ENCODE results near the gene VPS35L. TPM values are rescaled to one million over a fixed set of nuclear protein-coding genes. Genes with fewer than 3 reads are reported as not detected.
A peak's percentile ranks its signal among the peaks of the same experiment; 100 is the strongest.

VPS35L gene
- total and polyA plus RNA-seq, 4 donors: 27.4 to 65.4 (median 47.1) TPM

DNA sequence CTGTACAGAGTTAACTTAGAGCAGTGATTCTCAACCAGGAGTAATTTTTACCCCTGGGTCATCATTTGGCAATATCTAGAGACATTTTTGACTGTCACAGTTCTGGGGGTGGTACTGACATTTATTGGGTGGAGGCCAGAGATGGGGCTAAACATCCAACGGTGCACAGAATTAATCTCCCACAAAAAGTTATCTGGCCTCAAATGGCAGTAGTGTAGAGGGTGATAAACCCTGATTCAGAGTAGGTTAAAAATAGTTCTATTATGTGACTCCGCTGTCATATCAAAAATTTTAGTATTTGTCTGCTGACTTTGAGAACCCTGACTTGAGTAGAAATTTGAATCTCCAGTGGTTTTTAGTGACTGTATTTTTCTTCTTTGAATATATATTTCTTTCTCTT is 19.1 kb downstream of the VPS35L start:
- Histone ChIP-seq H3K27ac (ENCODE audit: low read depth in 1 of 2, low read length in 1 of 2) (no peak overlapping the region), H3K9me3 (ENCODE audit: control insufficient read depth in 4 of 4, insufficient read depth in 3 of 4, low read length in 3 of 4) (peaks cover 0 to 3% (median 0%) of the 10 kb centered on the region in 4 donors), H3K36me3 (ENCODE audit: control insufficient read depth in 4 of 4, insufficient read depth in 4 of 4, low read length in 4 of 4) (peaks cover 21 to 44% (median 36%) of the 10 kb centered on the region in 4 donors), H3K27me3 (ENCODE audit: control insufficient read depth in 3 of 3, insufficient read depth in 3 of 3, low read length in 2 of 3) (no peaks in the 10 kb centered on the region), H3K4me1 (ENCODE audit: control insufficient read depth in 5 of 5, insufficient read depth in 5 of 5, low read length in 5 of 5) (no peaks in the 10 kb centered on the region), H3K4me3 (no peak overlapping the region), H3K9ac (ENCODE audit: insufficient read depth in 1 of 2, low read length in 2 of 2) (no peak overlapping the region)
- TF ChIP-seq, protein P1, sequence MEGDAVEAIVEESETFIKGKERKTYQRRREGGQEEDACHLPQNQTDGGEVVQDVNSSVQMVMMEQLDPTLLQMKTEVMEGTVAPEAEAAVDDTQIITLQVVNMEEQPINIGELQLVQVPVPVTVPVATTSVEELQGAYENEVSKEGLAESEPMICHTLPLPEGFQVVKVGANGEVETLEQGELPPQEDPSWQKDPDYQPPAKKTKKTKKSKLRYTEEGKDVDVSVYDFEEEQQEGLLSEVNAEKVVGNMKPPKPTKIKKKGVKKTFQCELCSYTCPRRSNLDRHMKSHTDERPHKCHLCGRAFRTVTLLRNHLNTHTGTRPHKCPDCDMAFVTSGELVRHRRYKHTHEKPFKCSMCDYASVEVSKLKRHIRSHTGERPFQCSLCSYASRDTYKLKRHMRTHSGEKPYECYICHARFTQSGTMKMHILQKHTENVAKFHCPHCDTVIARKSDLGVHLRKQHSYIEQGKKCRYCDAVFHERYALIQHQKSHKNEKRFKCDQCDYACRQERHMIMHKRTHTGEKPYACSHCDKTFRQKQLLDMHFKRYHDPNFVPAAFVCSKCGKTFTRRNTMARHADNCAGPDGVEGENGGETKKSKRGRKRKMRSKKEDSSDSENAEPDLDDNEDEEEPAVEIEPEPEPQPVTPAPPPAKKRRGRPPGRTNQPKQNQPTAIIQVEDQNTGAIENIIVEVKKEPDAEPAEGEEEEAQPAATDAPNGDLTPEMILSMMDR (IDR thresholded peaks at IDR 0.05; ENCODE audit: control extremely low read depth, extremely low read depth): no peak
- no peak for ATAC-seq (ENCODE audit: insufficient read depth, low FRiP score)
- 77 to 82% methylated on average over 2 of the region's 2 CpGs for WGBS, 2 donors
- no peak for DNase-seq

DNA sequence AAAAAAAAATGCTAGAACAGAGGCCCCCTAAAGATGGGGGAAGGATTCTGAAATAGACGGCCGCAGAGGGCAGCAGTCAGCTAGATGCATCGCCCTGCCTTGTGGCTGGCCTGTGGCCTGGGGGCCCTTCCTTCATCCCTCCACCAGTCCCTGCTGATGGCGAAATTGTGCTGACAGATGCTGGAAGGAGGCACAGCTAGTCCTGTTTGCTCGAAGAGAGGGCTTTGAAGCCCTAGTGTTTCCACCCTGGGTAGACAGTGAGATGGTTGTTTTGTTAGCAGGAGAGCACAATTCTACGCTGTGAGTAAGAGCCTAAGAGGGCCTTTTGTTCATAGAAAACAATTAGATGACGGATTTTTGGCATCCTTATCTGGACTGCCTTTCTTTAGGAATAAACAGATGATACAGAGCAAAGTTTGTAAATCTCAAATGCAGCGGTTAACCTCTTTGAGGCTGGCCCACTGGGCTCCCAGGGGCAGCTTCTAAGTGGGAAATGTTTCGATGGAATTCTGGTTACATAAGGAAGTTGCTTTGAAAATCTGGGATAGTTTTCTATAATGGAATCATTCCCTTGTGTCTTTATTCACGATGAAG is 23.0 kb downstream of the VPS35L start:
- Histone ChIP-seq H3K36me3 (ENCODE audit: control insufficient read depth in 4 of 4, insufficient read depth in 4 of 4, low read length in 4 of 4) (peaks cover 32 to 55% (median 44%) of the 10 kb centered on the region in 4 donors), H3K4me3 (no peak overlapping the region), H3K9me3 (ENCODE audit: control insufficient read depth in 4 of 4, insufficient read depth in 3 of 4, low read length in 3 of 4) (peaks cover 0 to 7% (median 0%) of the 10 kb centered on the region in 4 donors), H3K27me3 (ENCODE audit: control insufficient read depth in 3 of 3, insufficient read depth in 3 of 3, low read length in 2 of 3) (no peaks in the 10 kb centered on the region), H3K9ac (ENCODE audit: insufficient read depth in 1 of 2, low read length in 2 of 2) (no peak overlapping the region), H3K4me1 (ENCODE audit: control insufficient read depth in 5 of 5, insufficient read depth in 5 of 5, low read length in 5 of 5) (no peaks in the 10 kb centered on the region), H3K27ac (ENCODE audit: low read depth in 1 of 2, low read length in 1 of 2) (no peak overlapping the region)
- no peak for ATAC-seq (ENCODE audit: insufficient read depth, low FRiP score)
- peak in 1 of 3 donors; percentile 9 for DNase-seq
- 80 to 81% methylated on average over 10 of the region's 10 CpGs for WGBS, 2 donors
- TF ChIP-seq, protein P1 (IDR thresholded peaks at IDR 0.05; ENCODE audit: control extremely low read depth, extremely low read depth): no peak

DNA sequence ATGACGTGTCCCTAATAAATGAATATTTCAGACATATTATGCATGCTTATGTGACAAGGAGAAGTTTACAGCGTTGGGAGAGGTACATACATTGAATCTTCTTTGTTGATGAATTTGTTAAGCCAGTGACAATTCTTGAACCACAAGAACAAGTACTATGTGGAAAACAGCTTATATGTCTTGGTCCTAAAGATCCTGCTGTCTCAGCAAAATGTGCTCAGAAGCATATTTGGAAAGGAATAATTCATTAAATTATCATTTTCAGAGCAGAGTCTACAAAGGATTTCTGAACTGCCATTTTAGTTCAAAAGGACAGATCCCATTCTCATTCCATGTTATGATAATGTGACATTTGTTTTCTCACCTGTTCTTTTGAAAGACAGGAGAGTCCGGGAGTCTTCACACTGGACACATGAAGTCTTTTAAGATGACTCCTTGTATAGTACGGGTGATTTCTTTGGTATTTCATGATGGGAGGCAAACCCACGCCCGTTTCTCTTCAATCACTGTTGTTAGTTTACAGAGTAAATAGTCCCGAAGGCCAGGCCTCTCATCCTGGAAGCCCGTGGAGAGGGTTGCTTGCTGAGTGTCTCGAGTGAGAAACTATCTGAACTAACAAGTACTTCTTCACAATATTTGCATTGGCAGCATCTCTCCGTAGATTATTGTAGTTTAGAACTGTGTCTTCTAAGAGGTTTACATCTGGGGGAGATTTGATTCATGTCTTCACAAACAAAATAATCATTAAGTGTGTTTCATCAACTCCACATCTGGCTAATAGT is 26.7 kb downstream of the VPS35L start:
- H3K4me1 ChIP-seq (ENCODE audit: control insufficient read depth in 5 of 5, insufficient read depth in 5 of 5, low read length in 5 of 5): no peaks in the 10 kb centered on the region
- WGBS, 2 donors: 72 to 81% methylated on average over 10 of the region's 10 CpGs
- DNase-seq (no peak), ATAC-seq (ENCODE audit: insufficient read depth, low FRiP score) (no peak)
- H3K9me3 ChIP-seq (ENCODE audit: control insufficient read depth in 4 of 4, insufficient read depth in 3 of 4, low read length in 3 of 4): peaks cover 0 to 7% (median 0%) of the 10 kb centered on the region in 4 donors
- no peaks in the 10 kb centered on the region for H3K27me3 ChIP-seq (ENCODE audit: control insufficient read depth in 3 of 3, insufficient read depth in 3 of 3, low read length in 2 of 3)
- TF ChIP-seq, protein P1 (IDR thresholded peaks at IDR 0.05; ENCODE audit: control extremely low read depth, extremely low read depth): no peak
- H3K27ac ChIP-seq (ENCODE audit: low read depth in 1 of 2, low read length in 1 of 2): no peak overlapping the region
- H3K9ac ChIP-seq (ENCODE audit: insufficient read depth in 1 of 2, low read length in 2 of 2): no peak overlapping the region
- no peak overlapping the region for H3K4me3 ChIP-seq
- peaks cover 15 to 49% (median 36%) of the 10 kb centered on the region in 4 donors for H3K36me3 ChIP-seq (ENCODE audit: control insufficient read depth in 4 of 4, insufficient read depth in 4 of 4, low read length in 4 of 4)
